ENCODE measurements around the gene TRPM5.

Gene TRPM5

DNA sequence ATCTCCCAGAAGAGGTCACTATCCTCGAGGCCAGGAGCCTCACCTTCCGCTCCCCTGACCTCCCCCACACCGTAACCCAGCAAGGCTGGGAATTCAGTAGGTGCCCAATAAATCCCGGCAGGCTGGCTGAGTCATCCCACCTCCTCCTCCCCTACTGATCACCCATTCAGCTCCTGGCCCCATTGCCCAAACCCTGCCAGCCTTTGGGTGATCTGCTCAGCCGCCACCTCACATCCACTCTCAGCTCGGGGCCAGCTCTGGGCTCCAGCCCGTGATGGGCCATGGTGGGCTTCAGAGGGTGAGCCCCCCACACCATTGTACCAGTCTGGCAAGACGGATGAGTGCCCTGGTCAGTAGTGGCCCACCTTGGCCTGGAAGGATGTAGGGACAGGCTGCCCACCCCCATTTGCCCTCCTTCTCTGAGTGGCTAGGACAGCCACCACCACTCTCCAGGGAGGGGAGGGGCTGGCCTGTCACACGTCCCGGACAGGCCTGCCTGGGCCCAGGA lies 8.2 kb downstream of the TRPM5 start:
- peak; percentile 8 for DNase-seq

DNA sequence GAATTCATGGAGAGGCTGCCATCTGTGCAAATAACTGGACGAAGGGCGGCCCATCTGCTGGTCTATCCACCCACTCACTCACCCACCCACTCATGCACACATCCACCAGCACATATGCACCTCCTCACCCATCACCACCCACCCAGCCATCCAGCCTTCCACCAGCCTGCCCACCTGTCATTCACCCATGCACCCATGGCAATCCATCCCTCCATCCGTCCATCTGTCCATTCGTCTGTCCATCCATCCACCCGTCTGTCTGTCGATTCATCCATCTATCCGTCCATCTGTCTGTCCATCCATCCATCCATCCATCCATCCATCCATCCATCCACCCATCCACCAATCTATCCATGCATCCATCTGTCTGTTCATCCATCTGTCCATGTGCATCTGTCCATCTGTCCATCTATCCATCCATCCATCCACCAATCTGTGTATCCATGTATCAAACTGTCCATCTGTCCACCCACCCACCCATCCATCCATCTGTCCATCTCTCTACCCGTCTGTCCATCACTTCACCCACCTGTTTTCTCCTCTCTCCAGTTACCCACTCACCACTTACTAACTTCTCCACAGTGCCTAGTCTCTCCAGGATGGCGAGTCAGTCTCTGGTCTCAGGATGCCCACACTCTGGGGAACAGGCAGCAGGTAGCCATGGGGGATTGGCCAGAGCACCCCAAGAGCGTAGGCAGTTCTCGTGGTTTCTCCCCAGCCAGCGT lies 8.9 kb downstream of the TRPM5 start:
- DNase-seq = peak; percentile 4

GRCh38 chr11:2434506-2435255 lies 9.6 kb downstream of the TRPM5 start:
- peak; percentile 3 for DNase-seq

- peak; percentile 4 for DNase-seq
Measured at GRCh38 chr11:2434008-2434407, 10.3 kb downstream of the TRPM5 start.

DNA sequence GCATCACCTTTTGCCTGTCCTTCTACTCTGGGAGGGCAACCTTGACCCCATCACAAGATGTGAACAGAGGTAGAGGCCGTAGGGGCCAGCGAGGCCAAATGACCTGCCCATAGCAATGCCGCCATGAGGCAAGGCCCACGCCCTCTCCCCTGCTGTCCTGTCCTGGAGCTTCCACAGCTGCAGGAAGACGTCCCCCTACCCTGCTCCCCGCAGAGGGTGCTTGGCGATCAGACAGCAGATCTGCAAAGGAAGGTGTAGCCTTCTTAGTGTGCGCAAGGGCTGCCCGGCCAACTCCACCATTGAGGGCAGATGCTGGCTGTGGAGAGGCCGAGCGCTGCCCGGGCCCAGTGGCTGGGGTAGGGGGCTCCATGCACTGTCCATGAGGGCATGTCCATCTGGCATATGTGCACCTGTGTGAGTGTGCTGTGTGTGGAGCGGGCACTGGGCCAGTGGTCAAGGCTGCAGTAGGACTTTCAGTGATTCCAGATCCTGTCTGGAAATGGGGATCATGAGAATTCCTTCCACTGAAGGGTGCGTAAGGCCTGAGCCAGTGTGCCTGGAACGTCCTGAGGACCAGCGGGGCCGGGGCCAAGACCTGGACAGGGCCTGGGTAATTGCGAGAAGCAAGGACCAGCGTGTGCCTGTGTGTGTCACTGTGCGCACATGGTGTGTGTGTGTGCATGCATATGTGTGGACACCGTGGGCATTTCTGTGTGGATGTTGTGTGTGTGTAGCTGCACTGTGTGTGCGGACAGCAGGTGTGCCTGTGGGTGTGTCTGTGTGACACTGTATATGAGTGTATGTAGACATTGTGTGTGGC lies 11.0 kb downstream of the TRPM5 start:
- peak; percentile 7 for DNase-seq

DNA sequence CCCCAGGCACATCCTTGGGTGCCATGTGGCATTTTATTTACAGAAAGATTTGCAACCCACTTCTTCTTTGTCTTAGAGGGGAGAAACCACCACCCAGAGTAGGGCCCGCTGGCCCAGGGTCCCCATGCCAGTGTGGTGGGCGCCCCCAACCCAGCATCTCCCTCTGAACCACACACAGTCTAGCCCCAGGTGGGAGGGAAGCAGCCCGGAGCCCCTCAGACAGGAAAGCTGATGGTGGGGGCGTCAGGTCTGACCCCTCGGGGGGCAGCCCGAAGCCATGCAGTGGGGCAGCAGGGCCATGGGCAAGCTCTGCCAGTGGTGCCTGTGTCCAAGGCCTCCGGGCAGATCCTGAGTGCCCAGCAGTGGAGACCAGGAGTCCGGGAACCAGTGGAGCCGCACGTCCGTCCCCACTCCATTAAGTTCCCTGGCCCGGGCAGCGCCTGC lies 11.7 kb downstream of the TRPM5 start:
- no peak for DNase-seq

DNA sequence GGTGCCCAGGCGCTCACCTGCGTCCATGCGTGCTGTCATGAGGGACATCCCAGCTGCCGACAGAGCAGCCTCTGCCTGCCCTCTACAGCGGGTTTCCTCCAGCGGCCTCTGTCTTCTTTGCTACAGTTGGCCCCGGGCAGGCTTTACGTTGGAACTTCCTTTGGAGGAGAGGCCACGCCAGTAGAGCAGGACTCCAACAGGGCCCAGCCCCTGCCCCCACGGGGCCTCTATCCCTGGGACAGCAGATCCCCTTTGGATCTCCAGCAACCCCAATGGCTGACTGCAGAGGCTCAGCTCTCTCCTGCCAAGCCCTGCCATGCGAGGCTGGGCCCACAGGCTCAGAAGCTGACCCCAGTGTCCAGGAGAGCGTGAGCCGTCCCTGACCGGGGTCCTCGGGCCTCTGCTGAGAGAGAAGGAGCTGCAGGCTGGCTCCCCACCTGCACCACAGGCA lies 12.1 kb downstream of the TRPM5 start:
- no peak for DNase-seq

DNA sequence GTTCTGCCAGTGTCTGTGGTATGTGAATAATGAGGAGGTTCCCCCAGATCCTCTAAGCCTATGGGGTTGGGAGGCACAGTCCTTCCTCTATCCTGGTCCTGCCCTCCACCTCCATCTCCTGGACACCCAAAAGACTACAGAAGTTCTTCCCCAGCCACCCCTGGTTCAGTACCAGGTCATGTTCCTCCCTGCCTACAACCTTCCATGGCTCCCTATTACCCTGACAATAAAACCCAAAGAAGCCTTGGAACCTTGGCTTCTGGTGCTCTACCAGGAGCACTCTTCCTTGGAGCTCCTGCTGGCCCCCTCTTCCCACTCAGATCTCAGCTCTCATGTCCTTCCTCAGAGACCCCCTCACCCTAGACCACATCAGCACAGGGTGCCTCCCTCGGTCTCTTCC lies 12.9 kb downstream of the TRPM5 start:
- no peak for DNase-seq

GRCh38 chr11:2428322-2428795 lies 16.0 kb downstream of the TRPM5 start:
- DNase-seq = peak; percentile 90

- no peak for DNase-seq
Measured at GRCh38 chr11:2427721-2428321, 16.5 kb downstream of the TRPM5 start.

DNA sequence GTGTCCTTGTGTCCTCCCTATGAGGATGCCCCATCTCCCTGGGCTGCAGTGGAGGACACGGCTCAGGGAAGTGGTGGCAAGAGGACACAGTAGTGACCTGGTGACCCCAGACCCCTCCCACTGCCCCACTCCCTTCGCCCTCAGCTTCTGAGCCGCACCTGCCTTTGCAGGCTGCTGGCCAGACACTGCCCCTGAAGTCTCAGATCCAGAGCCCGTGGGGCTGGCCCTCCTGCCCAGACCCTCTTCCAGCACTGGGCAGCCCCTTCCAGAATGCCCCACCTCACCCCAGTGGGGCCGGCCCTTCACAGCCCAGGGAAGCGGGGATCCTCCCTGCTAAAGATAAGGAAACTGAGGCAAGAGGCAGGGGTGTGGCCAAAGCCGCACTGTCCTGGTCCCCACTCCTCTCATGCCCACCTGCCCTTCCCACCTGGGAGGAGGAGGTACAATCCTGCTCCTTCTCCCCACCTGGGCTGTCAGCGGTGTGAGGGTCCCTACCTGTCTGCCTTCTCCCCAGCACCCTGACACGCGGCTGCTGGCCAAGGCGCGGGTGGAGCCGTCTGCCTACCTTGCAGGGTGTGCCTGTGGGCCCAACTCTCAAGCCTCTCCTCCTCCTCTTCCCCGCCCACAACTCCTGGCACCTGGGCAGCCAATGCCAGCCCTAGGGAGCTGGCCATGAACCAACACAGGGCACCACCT lies 17.3 kb downstream of the TRPM5 start:
- no peak for DNase-seq

DNA sequence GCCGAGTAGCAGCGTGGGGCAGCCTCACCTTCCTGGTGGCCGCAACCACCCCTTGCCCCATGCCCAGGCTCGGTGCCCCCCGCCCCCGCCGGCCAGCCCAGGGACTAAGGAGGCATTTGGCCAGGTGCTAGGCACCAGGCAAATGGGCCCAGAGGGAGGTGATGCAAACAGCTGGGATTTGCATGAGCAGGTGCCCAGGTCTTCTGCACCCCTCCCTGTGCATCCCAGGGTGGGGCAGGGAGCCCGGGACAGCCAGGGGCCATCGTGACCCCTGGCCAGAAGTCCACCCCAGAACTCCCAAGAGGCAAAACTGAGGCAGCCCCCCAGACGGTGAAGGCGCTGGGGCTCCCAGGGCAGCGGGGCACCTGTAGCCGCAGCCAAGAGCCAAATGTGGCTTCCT lies 18.1 kb downstream of the TRPM5 start:
- no peak for DNase-seq

DNA sequence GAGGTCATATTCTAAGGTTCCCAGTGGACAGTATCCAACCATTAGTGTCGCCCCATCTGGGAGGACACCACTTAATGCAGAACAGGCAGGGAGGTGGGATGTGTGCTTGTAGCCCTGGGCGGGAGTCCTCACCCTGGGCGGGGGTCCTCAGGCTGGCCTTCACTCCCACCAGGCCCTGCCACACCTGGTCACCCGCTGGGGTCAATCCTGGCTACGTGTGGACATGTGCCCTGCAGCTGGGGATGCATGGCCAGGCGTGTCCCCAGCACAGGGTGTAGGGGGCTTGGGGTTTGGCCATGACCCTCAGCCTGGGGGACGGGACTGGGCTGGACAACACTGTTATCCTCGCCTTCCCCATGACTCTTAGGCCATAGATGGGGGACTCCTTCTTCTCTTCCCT lies 18.8 kb downstream of the TRPM5 start:
- no peak for DNase-seq

- no peak for DNase-seq
Measured at GRCh38 chr11:2424811-2425495, 19.4 kb downstream of the TRPM5 start.

- DNase-seq = no peak
Measured at GRCh38 chr11:2423157-2424025, 20.9 kb downstream of the TRPM5 start.

DNA sequence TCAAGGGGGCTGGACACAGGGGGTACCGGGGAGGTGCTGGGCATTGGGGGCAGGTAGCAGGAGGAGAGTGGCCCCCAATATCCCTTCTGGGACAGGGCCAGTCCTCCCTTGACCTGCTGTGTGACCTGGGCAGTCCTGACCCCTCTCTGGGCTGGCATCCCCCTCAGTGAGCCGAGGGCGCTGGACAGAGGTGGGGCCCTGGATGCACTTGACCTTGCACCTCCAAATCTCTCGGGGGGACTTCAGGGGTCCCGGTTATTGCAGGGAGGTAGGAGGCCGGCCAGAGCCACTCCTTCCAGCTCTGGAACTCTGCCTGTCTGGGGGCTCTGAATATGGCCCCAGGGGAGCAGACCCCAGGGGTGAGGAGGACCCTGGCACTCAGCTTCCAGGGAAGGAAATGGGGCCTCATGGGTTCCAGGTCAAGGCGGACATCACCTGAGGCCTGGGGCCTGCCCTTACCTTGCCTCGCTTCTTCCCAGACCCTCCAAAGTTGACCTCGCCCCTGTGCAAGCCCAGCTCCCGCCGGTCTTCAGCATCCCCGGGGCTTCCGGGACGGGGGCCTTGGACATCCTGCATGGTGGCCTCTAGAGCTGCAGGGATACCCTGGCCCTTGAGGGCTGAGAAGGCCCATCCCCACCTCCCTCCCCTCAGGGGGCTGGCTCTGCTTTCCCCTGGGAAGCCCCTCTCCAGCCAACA lies 21.7 kb downstream of the TRPM5 start:
- no peak for DNase-seq

GRCh38 chr11:2421996-2422395 lies 22.3 kb downstream of the TRPM5 start:
- no peak for DNase-seq

- no peak for DNase-seq
Measured at GRCh38 chr11:2421226-2421994, 22.9 kb downstream of the TRPM5 start.

All from activated CD8-positive, alpha-beta memory T cell treated with anti-CD3 and anti-CD28 coated beads, Interleukin-2, amount 50 U/mL, for 4 hours (primary cell).